Mucosa of rectum (tissue), 2 donors: ENCODE data around the gene NUDT16L1.
A peak's percentile ranks its signal among the peaks of the same experiment; 100 is the strongest.

Source experiments
- H3K27ac ChIP-seq, 2 donors: one replicate each; pipeline ENCODE4 v1.7.0; 2013; ENCODE audit warnings: inconsistent platforms in 2 of 2, low read depth in 2 of 2, low read length in 2 of 2
- H3K27me3 ChIP-seq, 2 donors: one replicate each; pipeline ENCODE4 v1.7.0; 2013; ENCODE audit warnings: low read length in 2 of 2; ENCODE audit not compliant: control insufficient read depth in 2 of 2, insufficient read depth in 2 of 2
- H3K36me3 ChIP-seq, 2 donors: one replicate each; pipeline ENCODE4 v1.7.0; 2013; ENCODE audit warnings: low read length in 2 of 2; ENCODE audit not compliant: control insufficient read depth in 2 of 2, insufficient read depth in 2 of 2
- H3K4me1 ChIP-seq, 2 donors: one replicate each; pipeline ENCODE4 v1.7.0; 2013; ENCODE audit warnings: low read length in 2 of 2, mild to moderate bottlenecking in 1 of 2; ENCODE audit not compliant: control insufficient read depth in 2 of 2, insufficient read depth in 2 of 2
- H3K4me3 ChIP-seq, 2 donors: one replicate each; pipeline ENCODE4 v1.7.0; 2013; ENCODE audit warnings: low read length in 2 of 2
- H3K9ac ChIP-seq, 2 donors: one replicate each; pipeline ENCODE4 v1.7.0; 2013; ENCODE audit warnings: low read length in 2 of 2, low read depth in 1 of 2, mild to moderate bottlenecking in 1 of 2
- H3K9me3 ChIP-seq, 2 donors: one replicate each; pipeline ENCODE4 v1.7.0; 2013; ENCODE audit warnings: low read length in 2 of 2; ENCODE audit not compliant: control insufficient read depth in 2 of 2
- donor health status: healthy.
- donor health status: Normal muscosa, but diverticular disease.

NUDT16L1 gene

GRCh38 chr16:4677390-4677789 lies 16.0 kb upstream of the NUDT16L1 start:
- peaks cover 4 to 32% of the 10 kb centered on the region in 2 donors for H3K36me3 ChIP-seq
- H3K9me3 ChIP-seq, result no peaks in the 10 kb centered on the region
- peaks cover 19 to 24% of the 10 kb centered on the region in 2 donors for H3K4me1 ChIP-seq
- no peak overlapping the region for H3K9ac ChIP-seq
- no peak overlapping the region for H3K27ac ChIP-seq
- H3K27me3 ChIP-seq, result no peaks in the 10 kb centered on the region
- no peak overlapping the region for H3K4me3 ChIP-seq

GRCh38 chr16:4677994-4678393 lies 15.4 kb upstream of the NUDT16L1 start:
- Histone ChIP-seq H3K27me3 (no peaks in the 10 kb centered on the region), H3K36me3 (peaks cover 9 to 32% of the 10 kb centered on the region in 2 donors), H3K9ac (no peak overlapping the region), H3K27ac (no peak overlapping the region), H3K9me3 (no peaks in the 10 kb centered on the region), H3K4me3 (no peak overlapping the region), H3K4me1 (peaks cover 19 to 24% of the 10 kb centered on the region in 2 donors)

GRCh38 chr16:4678596-4678995 lies 14.8 kb upstream of the NUDT16L1 start:
- Histone ChIP-seq H3K27me3 (no peaks in the 10 kb centered on the region), H3K27ac (peak overlapping the region; percentile 93 to 94), H3K4me1 (peaks cover 19 to 24% of the 10 kb centered on the region in 2 donors), H3K9ac (peak overlapping the region in 1 of 2 donors; percentile 46), H3K9me3 (no peaks in the 10 kb centered on the region), H3K4me3 (no peak overlapping the region), H3K36me3 (peaks cover 9 to 29% of the 10 kb centered on the region in 2 donors)

- H3K27me3 ChIP-seq, result no peaks in the 10 kb centered on the region
- no peaks in the 10 kb centered on the region for H3K9me3 ChIP-seq
- H3K27ac ChIP-seq, result peak overlapping the region; percentile 93 to 94
- peaks cover 11 to 33% of the 10 kb centered on the region in 2 donors for H3K36me3 ChIP-seq
- H3K4me3 ChIP-seq, result peak overlapping the region; percentile 63 to 72
- H3K9ac ChIP-seq, result peak overlapping the region; percentile 60 to 81
- H3K4me1 ChIP-seq, result peaks cover 19 to 24% of the 10 kb centered on the region in 2 donors
Observed at GRCh38 chr16:4679156-4679849, 14.1 kb upstream of the NUDT16L1 start.

- H3K4me1 ChIP-seq, result peaks cover 19 to 24% of the 10 kb centered on the region in 2 donors
- no peaks in the 10 kb centered on the region for H3K27me3 ChIP-seq
- peak overlapping the region; percentile 63 to 72 for H3K4me3 ChIP-seq
- H3K27ac ChIP-seq, result peak overlapping the region; percentile 93 to 94
- H3K9me3 ChIP-seq, result no peaks in the 10 kb centered on the region
- peak overlapping the region; percentile 75 to 81 for H3K9ac ChIP-seq
- H3K36me3 ChIP-seq, result peaks cover 16 to 39% of the 10 kb centered on the region in 2 donors
Observed at GRCh38 chr16:4679850-4680636, 13.3 kb upstream of the NUDT16L1 start.

- Histone ChIP-seq H3K36me3 (peaks cover 21 to 46% of the 10 kb centered on the region in 2 donors), H3K4me1 (peaks cover 16 to 24% of the 10 kb centered on the region in 2 donors), H3K27me3 (no peaks in the 10 kb centered on the region), H3K27ac (peak overlapping the region; percentile 93 to 94), H3K4me3 (peak overlapping the region; percentile 63 to 72), H3K9ac (peak overlapping the region; percentile 75 to 81), H3K9me3 (no peaks in the 10 kb centered on the region)
Observed at GRCh38 chr16:4680673-4681470, 12.5 kb upstream of the NUDT16L1 start.

- H3K27me3 ChIP-seq, result no peaks in the 10 kb centered on the region
- H3K4me1 ChIP-seq, result peaks cover 16 to 24% of the 10 kb centered on the region in 2 donors
- H3K9ac ChIP-seq, result peak overlapping the region in 1 of 2 donors; percentile 81
- H3K27ac ChIP-seq, result no peak overlapping the region
- H3K9me3 ChIP-seq, result no peaks in the 10 kb centered on the region
- no peak overlapping the region for H3K4me3 ChIP-seq
- H3K36me3 ChIP-seq, result peaks cover 28 to 43% of the 10 kb centered on the region in 2 donors
Observed at GRCh38 chr16:4681471-4682083, 11.8 kb upstream of the NUDT16L1 start.

GRCh38 chr16:4682084-4682591 lies 11.2 kb upstream of the NUDT16L1 start:
- Histone ChIP-seq H3K4me3 (no peak overlapping the region), H3K36me3 (peaks cover 32 to 44% of the 10 kb centered on the region in 2 donors), H3K27me3 (no peaks in the 10 kb centered on the region), H3K9ac (no peak overlapping the region), H3K9me3 (no peaks in the 10 kb centered on the region), H3K4me1 (peaks cover 16 to 24% of the 10 kb centered on the region in 2 donors), H3K27ac (peak overlapping the region in 1 of 2 donors; percentile 23)

- Histone ChIP-seq H3K27me3 (no peaks in the 10 kb centered on the region), H3K9me3 (no peaks in the 10 kb centered on the region), H3K4me1 (peaks cover 16 to 24% of the 10 kb centered on the region in 2 donors), H3K4me3 (no peak overlapping the region), H3K9ac (no peak overlapping the region), H3K27ac (peak overlapping the region in 1 of 2 donors; percentile 23), H3K36me3 (peaks cover 33 to 46% of the 10 kb centered on the region in 2 donors)
Observed at GRCh38 chr16:4682616-4683254, 10.6 kb upstream of the NUDT16L1 start.
